Measurements from ENCODE around the gene HDAC7. TPM values are rescaled to one million over a fixed set of nuclear protein-coding genes. Genes with fewer than 3 reads are reported as not detected.

HDAC7 gene
- total and polyA plus RNA-seq, 2 donors (not counting 1 experiment from before 2014, with no cell fraction given): 28.1 to 31.6 TPM

GRCh38 chr12:47785887-47786661 is 33.6 kb downstream of the HDAC7 start:
- no peaks in the 10 kb centered on the region for H3K9me3 ChIP-seq (ENCODE audit: control insufficient read depth, insufficient read depth, low read depth, low read length)
- DNase-seq (ENCODE audit: low read depth in 2 of 2): peak in 1 of 2 donors; percentile 45
- H3K27ac ChIP-seq (ENCODE audit: insufficient read depth, low read length): no peak overlapping the region
- H3K9ac ChIP-seq (ENCODE audit: insufficient read depth, low read length): no peak overlapping the region
- H3K27me3 ChIP-seq (ENCODE audit: control insufficient read depth, insufficient read depth, low read length): no peaks in the 10 kb centered on the region
- no peak overlapping the region for H2AFZ ChIP-seq (ENCODE audit: low read length)
- H3K4me1 ChIP-seq (ENCODE audit: control insufficient read depth, extremely low read depth, insufficient read depth, low read length): no peaks in the 10 kb centered on the region
- H3K36me3 ChIP-seq (ENCODE audit: control insufficient read depth, insufficient read depth, low read length): peaks cover 57% of the 10 kb centered on the region
- H3K79me2 ChIP-seq (ENCODE audit: control insufficient read depth, insufficient read depth, low read length): no peaks in the 10 kb centered on the region
- H4K20me1 ChIP-seq (ENCODE audit: control insufficient read depth, extremely low read depth, insufficient read depth, low read length): no peaks in the 10 kb centered on the region
- no peak overlapping the region for H3K4me3 ChIP-seq (replicated peaks in 1 of 4; ENCODE audit: control extremely low read depth in 1 of 4, insufficient read depth in 1 of 4, low read depth in 3 of 4, low read length in 4 of 4)
- TF ChIP-seq EZH2 (IDR thresholded peaks at IDR 0.05; ENCODE audit: low read length, missing control alignments): no peak
- TF ChIP-seq CTCF (conservative IDR thresholded peaks at IDR 0.05 in 1 of 2, IDR thresholded peaks at IDR 0.05 in 1 of 2; ENCODE audit: low read depth in 1 of 2, low read length in 2 of 2): no peak
- H3K4me2 ChIP-seq (ENCODE audit: extremely low read depth, insufficient read depth, low read length): no peak overlapping the region

- Histone ChIP-seq H3K9me3 (ENCODE audit: control insufficient read depth, insufficient read depth, low read depth, low read length) (no peaks in the 10 kb centered on the region), H3K27ac (ENCODE audit: insufficient read depth, low read length) (no peak overlapping the region), H3K36me3 (ENCODE audit: control insufficient read depth, insufficient read depth, low read length) (peaks cover 54% of the 10 kb centered on the region), H3K27me3 (ENCODE audit: control insufficient read depth, insufficient read depth, low read length) (no peaks in the 10 kb centered on the region), H3K4me2 (ENCODE audit: extremely low read depth, insufficient read depth, low read length) (no peak overlapping the region), H3K79me2 (ENCODE audit: control insufficient read depth, insufficient read depth, low read length) (no peaks in the 10 kb centered on the region), H3K4me1 (ENCODE audit: control insufficient read depth, extremely low read depth, insufficient read depth, low read length) (no peaks in the 10 kb centered on the region), H3K9ac (ENCODE audit: insufficient read depth, low read length) (no peak overlapping the region), H4K20me1 (ENCODE audit: control insufficient read depth, extremely low read depth, insufficient read depth, low read length) (no peaks in the 10 kb centered on the region), H3K4me3 (replicated peaks in 1 of 4; ENCODE audit: control extremely low read depth in 1 of 4, insufficient read depth in 1 of 4, low read depth in 3 of 4, low read length in 4 of 4) (no peak overlapping the region), H2AFZ (ENCODE audit: low read length) (no peak overlapping the region)
- no peak for DNase-seq (ENCODE audit: low read depth in 2 of 2)
- TF ChIP-seq CTCF (conservative IDR thresholded peaks at IDR 0.05 in 1 of 2, IDR thresholded peaks at IDR 0.05 in 1 of 2; ENCODE audit: low read depth in 1 of 2, low read length in 2 of 2) (no peak), EZH2 (IDR thresholded peaks at IDR 0.05; ENCODE audit: low read length, missing control alignments) (no peak)
Observed at GRCh38 chr12:47785036-47785886, 34.4 kb downstream of the HDAC7 start.
